Gastroesophageal sphincter (tissue), 4 donors: ENCODE data around the gene RNU7-1. TPM values are rescaled to one million over a fixed set of nuclear protein-coding genes. Genes with fewer than 3 reads are reported as not detected.

Experiments used
- ATAC-seq: fragments of 150-250 bp; one replicate; pipeline ENCODE4 v1.9.1; 2016; ENCODE audit warnings: mild to moderate bottlenecking, moderate library complexity
- H3K27ac ChIP-seq, 4 donors: fragments of 200-600 bp; sonication (generic) in 3 of 4; 1 replicate in 3 of 4; 2 replicates in 1 of 4; pipeline ENCODE4 v1.5.1; 2016 to 2019
- H3K27me3 ChIP-seq: fragments of 200-600 bp; sonication (generic); one replicate; pipeline ENCODE4 v1.5.1; 2019
- H3K36me3 ChIP-seq, 2 donors: fragments of 200-600 bp; sonication (generic); one replicate each; pipeline ENCODE4 v1.5.1; 2019; ENCODE audit warnings: control low read depth in 1 of 2
- H3K4me1 ChIP-seq, 3 donors: fragments of 200-600 bp; sonication (generic); 1 replicate in 2 of 3; 2 replicates in 1 of 3; pipeline ENCODE4 v1.5.1; 2016 to 2019; ENCODE audit warnings: control low read depth in 2 of 3
- H3K4me3 ChIP-seq, 2 donors: fragments of 200-600 bp; sonication (generic); one replicate each; pipeline ENCODE4 v1.5.1; 2019; ENCODE audit warnings: mild to moderate bottlenecking in 1 of 2, moderate library complexity in 1 of 2
- H3K9me3 ChIP-seq, 3 donors: fragments of 200-600 bp; sonication (generic); one replicate each; pipeline ENCODE4 v1.5.1; 2017 to 2019; ENCODE audit warnings: control low read depth in 2 of 3
- EP300 ChIP-seq: sonication (generic); formaldehyde crosslinking; IDR thresholded peaks from one replicate; pipeline ENCODE4 v1.6.1; 2017; ENCODE audit warnings: antibody characterized with exemption, mild to moderate bottlenecking
- POLR2A ChIP-seq, 2 donors: fragments of 450-650 bp; IDR thresholded peaks; one replicate each; pipeline ENCODE4 v1.6.1; 2017; ENCODE audit warnings: antibody characterized with exemption in 2 of 2, mild to moderate bottlenecking in 2 of 2, moderate library complexity in 1 of 2
- POLR2AphosphoS5 ChIP-seq: sonication (generic); formaldehyde crosslinking; IDR thresholded peaks from one replicate; pipeline ENCODE4 v1.6.1; 2017; ENCODE audit warnings: antibody characterized with exemption
- WGBS, 2 donors: methylation state at CpG; one replicate each; pipeline ENCODE4 v1.1.5; 2018; ENCODE audit warnings: low coverage in 1 of 2; 5-methylcytosine and 5-hydroxymethylcytosine counted together
- total RNA-seq, 4 donors: library from RNA; depleted of rRNA; stranded (reverse); fragments of >200 nt; gene quantifications; one replicate each; pipeline ENCODE4 v1.1.0, GENCODE V29; 2016
- TF ChIP-seq, protein P1 (sequence below), 4 experiments: fragments of 200-600 bp in 2 of 4; fragments of 450-650 bp in 2 of 4; sonication (generic) in 1 of 4; IDR thresholded peaks; one replicate each; pipeline ENCODE4 v1.5.1; 2017 to 2019; ENCODE audit warnings: antibody characterized with exemption in 4 of 4, mild to moderate bottlenecking in 2 of 4, moderate library complexity in 2 of 4

RNU7-1 gene
- total RNA-seq, 4 donors from 2014 or later = not detected

DNA sequence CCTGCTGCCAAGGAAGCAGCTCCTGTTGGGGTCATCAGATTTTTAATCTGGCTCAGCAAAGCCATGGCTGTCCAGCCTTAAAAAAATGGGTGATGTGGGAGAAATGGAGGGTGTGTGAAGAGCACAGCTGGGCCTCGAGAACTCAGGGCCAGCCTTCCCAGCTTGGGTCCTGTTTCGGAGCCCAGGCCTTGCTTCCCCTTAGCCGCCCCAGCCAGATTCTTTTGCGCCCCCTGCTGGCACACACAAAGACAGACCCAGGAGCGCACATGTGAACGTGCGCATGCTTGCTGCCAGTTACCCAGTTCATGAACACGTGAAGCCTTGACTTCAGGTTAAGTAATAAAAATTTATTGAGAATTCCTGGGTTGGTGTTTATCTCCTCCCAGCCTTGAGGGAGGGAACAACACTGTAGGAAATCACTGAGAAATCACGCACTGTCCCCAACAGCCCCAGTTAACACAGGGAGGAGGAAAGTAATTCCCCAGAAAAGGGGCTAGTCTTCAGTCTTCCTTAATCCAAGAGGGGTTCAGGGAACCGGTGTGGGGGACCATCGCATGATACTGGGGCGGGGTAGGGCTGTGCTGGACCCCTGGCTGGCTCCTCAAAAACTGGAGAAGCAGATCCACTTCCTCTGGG is 21.5 kb downstream of the RNU7-1 start:
- TF ChIP-seq, protein P1, sequence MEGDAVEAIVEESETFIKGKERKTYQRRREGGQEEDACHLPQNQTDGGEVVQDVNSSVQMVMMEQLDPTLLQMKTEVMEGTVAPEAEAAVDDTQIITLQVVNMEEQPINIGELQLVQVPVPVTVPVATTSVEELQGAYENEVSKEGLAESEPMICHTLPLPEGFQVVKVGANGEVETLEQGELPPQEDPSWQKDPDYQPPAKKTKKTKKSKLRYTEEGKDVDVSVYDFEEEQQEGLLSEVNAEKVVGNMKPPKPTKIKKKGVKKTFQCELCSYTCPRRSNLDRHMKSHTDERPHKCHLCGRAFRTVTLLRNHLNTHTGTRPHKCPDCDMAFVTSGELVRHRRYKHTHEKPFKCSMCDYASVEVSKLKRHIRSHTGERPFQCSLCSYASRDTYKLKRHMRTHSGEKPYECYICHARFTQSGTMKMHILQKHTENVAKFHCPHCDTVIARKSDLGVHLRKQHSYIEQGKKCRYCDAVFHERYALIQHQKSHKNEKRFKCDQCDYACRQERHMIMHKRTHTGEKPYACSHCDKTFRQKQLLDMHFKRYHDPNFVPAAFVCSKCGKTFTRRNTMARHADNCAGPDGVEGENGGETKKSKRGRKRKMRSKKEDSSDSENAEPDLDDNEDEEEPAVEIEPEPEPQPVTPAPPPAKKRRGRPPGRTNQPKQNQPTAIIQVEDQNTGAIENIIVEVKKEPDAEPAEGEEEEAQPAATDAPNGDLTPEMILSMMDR (IDR thresholded peaks at IDR 0.05) = peak in 3 of 4 experiments; percentile 90 to 94 (median 92)
- TF ChIP-seq POLR2A (IDR thresholded peaks at IDR 0.05) (no peak), POLR2AphosphoS5 (peak; percentile 48), EP300 (no peak)
- Histone ChIP-seq H3K27ac (peak overlapping the region; percentile 22 to 84 (median 82)), H3K4me3 (no peak overlapping the region), H3K36me3 (peaks cover 0 to 45% of the 10 kb centered on the region in 2 donors), H3K9me3 (no peaks in the 10 kb centered on the region), H3K27me3 (no peaks in the 10 kb centered on the region), H3K4me1 (peaks cover 4 to 71% (median 25%) of the 10 kb centered on the region in 3 donors)
- ATAC-seq = peak; percentile 84
- WGBS, 2 donors = 0 to 10% methylated on average over 1 to 9 of the region's 12 CpGs

DNA sequence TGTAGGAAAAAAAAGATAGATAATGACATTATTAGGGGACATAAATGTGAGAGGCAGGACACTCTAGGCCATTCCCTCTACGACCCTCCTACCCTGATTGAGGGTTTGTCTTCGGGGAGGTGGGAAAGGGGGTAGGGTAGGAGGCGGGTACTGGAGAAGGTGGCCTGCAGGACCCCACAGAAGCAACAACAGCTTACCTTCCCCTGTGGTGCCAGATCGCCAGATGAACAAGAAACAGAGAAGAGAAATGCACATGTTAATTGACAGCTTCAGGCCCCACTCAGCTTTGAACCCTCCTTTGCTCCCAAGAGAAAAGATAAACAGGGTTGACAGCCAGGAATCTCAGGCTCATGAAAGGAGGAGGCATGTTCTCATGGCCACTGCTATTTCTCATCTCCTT is 22.1 kb downstream of the RNU7-1 start:
- TF ChIP-seq, protein P1 (IDR thresholded peaks at IDR 0.05) = no peak
- TF ChIP-seq POLR2A (IDR thresholded peaks at IDR 0.05) = no peak
- no peak for TF ChIP-seq POLR2AphosphoS5
- no peak for TF ChIP-seq EP300
- peak overlapping the region in 3 of 4 donors; percentile 81 to 84 (median 82) for H3K27ac ChIP-seq
- H3K36me3 ChIP-seq = peaks cover 0 to 45% of the 10 kb centered on the region in 2 donors
- H3K9me3 ChIP-seq = no peaks in the 10 kb centered on the region
- WGBS, 2 donors = 20 to 73% methylated on average over 1 to 2 of the region's 4 CpGs
- ATAC-seq = no peak
- H3K4me1 ChIP-seq = peaks cover 4 to 65% (median 25%) of the 10 kb centered on the region in 3 donors
- H3K4me3 ChIP-seq = no peak overlapping the region
- no peaks in the 10 kb centered on the region for H3K27me3 ChIP-seq

DNA sequence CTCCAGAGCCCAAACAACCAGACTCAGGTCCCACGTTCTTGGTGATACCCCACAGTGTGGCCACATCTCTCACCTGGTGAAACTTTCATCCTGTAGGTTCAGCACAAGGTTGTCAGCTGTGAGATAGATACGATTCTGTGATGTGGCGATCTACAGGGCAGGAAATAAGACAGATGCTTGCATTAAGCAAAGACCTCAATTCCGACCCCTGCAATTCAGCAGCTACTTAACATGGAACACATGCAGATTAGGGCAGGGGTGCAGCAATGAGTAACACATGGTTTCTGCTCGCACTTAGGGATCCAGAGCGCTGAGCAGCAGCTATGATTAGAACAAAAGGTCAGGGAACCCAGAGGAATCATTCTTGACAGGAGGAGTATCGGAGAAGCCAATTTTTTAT is 22.7 kb downstream of the RNU7-1 start:
- 67 to 76% methylated on average over 5 to 7 of the region's 7 CpGs for WGBS, 2 donors
- H3K4me1 ChIP-seq = peaks cover 4 to 63% (median 22%) of the 10 kb centered on the region in 3 donors
- H3K27ac ChIP-seq = no peak overlapping the region
- TF ChIP-seq POLR2A (IDR thresholded peaks at IDR 0.05) = no peak
- H3K4me3 ChIP-seq = no peak overlapping the region
- peaks cover 0 to 45% of the 10 kb centered on the region in 2 donors for H3K36me3 ChIP-seq
- no peaks in the 10 kb centered on the region for H3K27me3 ChIP-seq
- ATAC-seq = no peak
- no peaks in the 10 kb centered on the region for H3K9me3 ChIP-seq

DNA sequence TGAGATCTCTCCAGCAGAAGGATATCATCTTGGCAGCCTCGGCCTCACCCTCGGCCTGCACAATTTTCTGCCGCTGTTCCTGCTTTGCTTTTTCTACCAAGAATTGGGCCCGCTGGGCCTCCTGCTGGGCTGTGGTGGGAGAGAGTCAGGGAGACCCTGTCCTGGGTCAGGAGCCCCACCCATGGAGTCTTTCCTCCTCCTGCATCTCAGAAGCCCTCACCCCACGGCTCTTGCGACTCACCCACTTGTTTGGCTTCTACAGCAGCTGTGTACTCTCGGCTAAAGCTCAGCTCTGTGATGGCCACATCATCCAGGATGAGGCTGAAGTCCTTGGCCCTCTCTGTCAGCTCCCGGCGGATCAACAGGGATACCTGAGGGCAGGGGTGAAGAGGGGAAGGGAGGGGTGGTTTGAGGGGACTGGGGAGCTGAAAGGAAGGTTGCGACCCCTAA is 24.1 kb downstream of the RNU7-1 start:
- no peaks in the 10 kb centered on the region for H3K9me3 ChIP-seq
- H3K27me3 ChIP-seq = no peaks in the 10 kb centered on the region
- no peak for ATAC-seq
- H3K4me3 ChIP-seq = no peak overlapping the region
- 70 to 79% methylated on average over 2 to 3 of the region's 10 CpGs for WGBS, 2 donors
- peaks cover 0 to 45% of the 10 kb centered on the region in 2 donors for H3K36me3 ChIP-seq
- TF ChIP-seq POLR2A (IDR thresholded peaks at IDR 0.05) (no peak), POLR2AphosphoS5 (no peak), EP300 (no peak)
- TF ChIP-seq, protein P1 (IDR thresholded peaks at IDR 0.05) = no peak
- H3K4me1 ChIP-seq = peaks cover 4 to 63% (median 29%) of the 10 kb centered on the region in 3 donors
- H3K27ac ChIP-seq = no peak overlapping the region

DNA sequence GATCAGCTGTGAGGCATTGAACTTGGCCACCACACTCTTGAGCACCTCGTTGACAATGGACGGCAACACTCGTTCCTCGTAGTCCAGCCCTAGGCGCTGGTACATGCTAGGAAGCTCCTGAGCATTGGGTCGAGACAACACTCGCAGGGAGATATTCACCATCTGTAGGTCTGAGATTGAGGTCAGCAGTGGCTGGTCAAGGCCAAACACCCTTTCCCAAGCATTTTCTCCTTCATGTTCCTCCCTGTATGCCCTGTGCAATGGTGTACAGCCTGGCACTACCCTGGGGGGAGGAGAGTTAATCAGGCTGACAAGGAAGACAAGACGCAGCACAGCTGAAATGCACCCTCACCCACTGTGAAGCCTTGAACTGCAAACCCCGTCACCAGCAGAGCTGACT is 24.8 kb downstream of the RNU7-1 start:
- 80 to 83% methylated on average over 1 to 2 of the region's 9 CpGs for WGBS, 2 donors
- Histone ChIP-seq H3K27me3 (no peaks in the 10 kb centered on the region), H3K27ac (peak overlapping the region in 1 of 4 donors; percentile 2), H3K4me1 (peaks cover 4 to 64% (median 29%) of the 10 kb centered on the region in 3 donors), H3K36me3 (peaks cover 0 to 45% of the 10 kb centered on the region in 2 donors), H3K9me3 (no peaks in the 10 kb centered on the region), H3K4me3 (no peak overlapping the region)
- no peak for TF ChIP-seq POLR2AphosphoS5
- TF ChIP-seq, protein P1 (IDR thresholded peaks at IDR 0.05) = no peak
- no peak for TF ChIP-seq EP300
- TF ChIP-seq POLR2A (IDR thresholded peaks at IDR 0.05) = no peak
- ATAC-seq = no peak
